Measurements from ENCODE around the gene SEPTIN8. TPM values are rescaled to one million over a fixed set of nuclear protein-coding genes. Genes with fewer than 3 reads are reported as not detected.

SEPTIN8 gene
- total and polyA plus RNA-seq, 2 donors (not counting 1 experiment from before 2014, with no cell fraction given) = 4.0 to 5.9 TPM

- no peak overlapping the region for H3K4me3 Mint-ChIP-seq
- no peaks in the 10 kb centered on the region for H3K36me3 ChIP-seq (replicated peaks in 1 of 2; ENCODE audit: control extremely low read depth in 1 of 2, control insufficient read depth in 1 of 2, extremely low read depth in 1 of 2, insufficient read depth in 2 of 2, low read length in 1 of 2)
- no peaks in the 10 kb centered on the region for H3K9me3 ChIP-seq (ENCODE audit: control extremely low read depth in 1 of 3, control insufficient read depth in 2 of 3, insufficient read depth in 1 of 3, low read length in 2 of 3)
- no peak overlapping the region for H2AFZ ChIP-seq (ENCODE audit: insufficient read depth, low read depth, low read length, poor library complexity, severe bottlenecking)
- WGBS (ENCODE audit: insufficient coverage) = 83% methylated on average over 2 of the region's 2 CpGs
- no peak overlapping the region for H3K4me3 ChIP-seq (ENCODE audit: control extremely low read depth in 1 of 5, extremely low read depth in 1 of 5, insufficient read depth in 1 of 5, low read depth in 2 of 5, low read length in 4 of 5)
- H4K20me1 ChIP-seq (ENCODE audit: control insufficient read depth, insufficient read depth, low read length, poor library complexity, severe bottlenecking) = no peaks in the 10 kb centered on the region
- no peak overlapping the region for H3K27ac Mint-ChIP-seq
- H3K79me2 ChIP-seq (ENCODE audit: control insufficient read depth, insufficient read depth, low read length) = no peaks in the 10 kb centered on the region
- H3K4me1 Mint-ChIP-seq = peaks cover 6% of the 10 kb centered on the region
- ATAC-seq (ENCODE audit: low read depth) = no peak
- no peak overlapping the region for H3K9ac ChIP-seq (ENCODE audit: low read length)
- H3K27ac ChIP-seq (ENCODE audit: low read length in 2 of 2) = no peak overlapping the region
- POLR2A ChIA-PET = no interaction called here
- H3K4me1 ChIP-seq (ENCODE audit: control insufficient read depth in 2 of 2, insufficient read depth in 2 of 2, low read length in 2 of 2) = no peaks in the 10 kb centered on the region
- CTCF ChIA-PET = interaction anchor here (3.3 kb wide), 1 partner anchor 19 kb away, joined by 15 read pairs; no protein-coding TSS in a partner anchor
- H3K27me3 ChIP-seq (replicated peaks in 1 of 4; ENCODE audit: control extremely low read depth in 1 of 4, control insufficient read depth in 3 of 4, insufficient read depth in 4 of 4, low read length in 3 of 4) = peaks cover 0 to 14% (median 9%) of the 10 kb centered on the region in 4 experiments
- no peaks in the 10 kb centered on the region for H3K9me3 Mint-ChIP-seq (ENCODE audit: insufficient read depth)
- intact Hi-C loops (cut with micrococcal nuclease) = no loop called here
- peaks cover 50% of the 10 kb centered on the region for H3K27me3 Mint-ChIP-seq
- no peak overlapping the region for H3K4me2 ChIP-seq (replicated peaks; ENCODE audit: low read depth, low read length, poor library complexity, severe bottlenecking)
- DNase-seq = no peak
- no peak for TF ChIP-seq EZH2 (IDR thresholded peaks at IDR 0.05; ENCODE audit: borderline replicate concordance, insufficient read depth, low read depth, low read length, poor library complexity, severe bottlenecking)
- no peak for TF ChIP-seq CTCF (IDR thresholded peaks at IDR 0.05)
Observed at GRCh38 chr5:132800545-132800944, 23.5 kb upstream of the SEPTIN8 start.

- Histone ChIP-seq H3K4me3 (ENCODE audit: control extremely low read depth in 1 of 5, extremely low read depth in 1 of 5, insufficient read depth in 1 of 5, low read depth in 2 of 5, low read length in 4 of 5) (no peak overlapping the region), H3K9me3 (ENCODE audit: control extremely low read depth in 1 of 3, control insufficient read depth in 2 of 3, insufficient read depth in 1 of 3, low read length in 2 of 3) (no peaks in the 10 kb centered on the region), H2AFZ (ENCODE audit: insufficient read depth, low read depth, low read length, poor library complexity, severe bottlenecking) (no peak overlapping the region), H3K4me2 (replicated peaks; ENCODE audit: low read depth, low read length, poor library complexity, severe bottlenecking) (no peak overlapping the region), H3K79me2 (ENCODE audit: control insufficient read depth, insufficient read depth, low read length) (no peaks in the 10 kb centered on the region), H3K9ac (ENCODE audit: low read length) (no peak overlapping the region), H3K27ac (ENCODE audit: low read length in 2 of 2) (no peak overlapping the region), H4K20me1 (ENCODE audit: control insufficient read depth, insufficient read depth, low read length, poor library complexity, severe bottlenecking) (no peaks in the 10 kb centered on the region), H3K27me3 (replicated peaks in 1 of 4; ENCODE audit: control extremely low read depth in 1 of 4, control insufficient read depth in 3 of 4, insufficient read depth in 4 of 4, low read length in 3 of 4) (peaks cover 0 to 14% (median 9%) of the 10 kb centered on the region in 4 experiments), H3K36me3 (replicated peaks in 1 of 2; ENCODE audit: control extremely low read depth in 1 of 2, control insufficient read depth in 1 of 2, extremely low read depth in 1 of 2, insufficient read depth in 2 of 2, low read length in 1 of 2) (no peaks in the 10 kb centered on the region), H3K4me1 (ENCODE audit: control insufficient read depth in 2 of 2, insufficient read depth in 2 of 2, low read length in 2 of 2) (no peaks in the 10 kb centered on the region)
- 81% methylated on average over 2 of the region's 2 CpGs for WGBS (ENCODE audit: insufficient coverage)
- Mint-ChIP-seq H3K4me1 (peaks cover 5% of the 10 kb centered on the region), H3K4me3 (no peak overlapping the region), H3K9me3 (ENCODE audit: insufficient read depth) (no peaks in the 10 kb centered on the region), H3K27ac (no peak overlapping the region), H3K27me3 (peaks cover 56% of the 10 kb centered on the region)
- ChIA-PET CTCF (interaction anchor here (0.5 to 0.7 kb wide), 3 partner anchors 8 to 1835 kb away, joined by 3 to 5 read pairs (median 3); no protein-coding TSS in a partner anchor), POLR2A (no interaction called here)
- DNase-seq = no peak
- intact Hi-C loops (cut with micrococcal nuclease) = no loop called here
- ATAC-seq (ENCODE audit: low read depth) = no peak
- TF ChIP-seq CTCF (IDR thresholded peaks at IDR 0.05) (no peak), EZH2 (IDR thresholded peaks at IDR 0.05; ENCODE audit: borderline replicate concordance, insufficient read depth, low read depth, low read length, poor library complexity, severe bottlenecking) (no peak)
Observed at GRCh38 chr5:132799392-132799791, 22.4 kb upstream of the SEPTIN8 start.
